Body of pancreas (tissue), 4 donors: Measurements from ENCODE around the gene SNAI3.

Source experiments
- CTCF ChIP-seq, 7 experiments: fragments of 450-650 bp in 4 of 7; fragments of 200-600 bp in 3 of 7; sonication (generic) in 3 of 7; IDR thresholded peaks; one replicate each; pipeline ENCODE4 v1.5.1; 2016 to 2019; ENCODE audit warnings: antibody characterized with exemption in 7 of 7
- POLR2A ChIP-seq, 3 donors: fragments of 450-650 bp; IDR thresholded peaks; one replicate each; pipeline ENCODE4 v1.6.1; 2016; ENCODE audit warnings: antibody characterized with exemption in 3 of 3, mild to moderate bottlenecking in 2 of 3

DNA sequence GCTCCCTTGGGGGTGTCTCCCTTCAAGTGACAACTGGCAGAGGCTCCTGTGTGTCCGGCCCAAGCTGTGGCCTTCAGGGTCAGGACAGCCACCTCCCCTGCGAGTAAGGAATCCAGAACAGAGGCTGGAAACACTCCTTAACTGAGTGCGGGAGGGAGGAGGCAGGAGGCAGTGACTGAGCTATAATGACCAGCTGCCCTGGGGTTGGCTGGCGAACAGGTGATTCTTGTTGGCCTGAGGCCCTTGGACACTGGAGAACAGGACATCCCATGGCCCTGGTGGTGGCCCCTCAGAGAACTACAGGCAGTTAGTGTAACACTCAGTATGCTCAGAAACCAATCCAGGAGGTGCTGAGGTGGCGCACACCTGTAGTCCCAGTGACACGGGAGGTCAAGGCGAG, 9.4 kb upstream of the SNAI3 start:
- TF ChIP-seq CTCF (IDR thresholded peaks at IDR 0.05), result no peak
- no peak for TF ChIP-seq POLR2A (IDR thresholded peaks at IDR 0.05)
